H1 (cell line): ENCODE data around the gene ARMC3. TPM values are rescaled to one million over a fixed set of nuclear protein-coding genes. Genes with fewer than 3 reads are reported as not detected.

Experiments
- CTCF ChIA-PET: fragments of 300-600 bp; sonication (Branson Sonifier 250); formaldehyde crosslinking; loops from one replicate; lab custom pipeline; 2021; ENCODE audit not compliant: partially characterized antibody; lab: Charles Lee
- POLR2A ChIA-PET: fragments of 300-600 bp; sonication (Branson Sonifier 250); formaldehyde crosslinking; loops from one replicate; lab custom pipeline; 2021; ENCODE audit warnings: inconsistent platforms; ENCODE audit not compliant: partially characterized antibody; lab: Charles Lee
- DNase-seq, 2 experiments: peaks; one replicate each; pipeline versions ENCODE4 v3.0.0 to v3.0.0-alpha.2; 2010 to 2022; ENCODE audit warnings: low spot score in 2 of 2, low read depth in 1 of 2, mixed read lengths in 1 of 2
- FAIRE-seq: peaks from 2 replicates; lab custom pipeline; 2011; peaks lifted over from hg19 to GRCh38; lab: Jason Lieb, UNC
- H2AFZ ChIP-seq: 2 replicates; pipeline ENCODE4 v1.8.1; 2012; ENCODE audit warnings: low read length, inconsistent platforms
- H2AK5ac ChIP-seq: 2 replicates; pipeline ENCODE4 v1.6.1; 2013; ENCODE audit warnings: low read depth, low read length
- H2BK120ac ChIP-seq: replicated peaks from 2 replicates; pipeline ENCODE3; 2013; ENCODE audit warnings: low read depth, low read length, inconsistent platforms
- H2BK12ac ChIP-seq: 2 replicates; pipeline ENCODE4 v1.6.1; 2013; ENCODE audit warnings: low read depth, low read length
- H2BK15ac ChIP-seq: 2 replicates; pipeline ENCODE4 v1.6.1; 2013; ENCODE audit warnings: low read length
- H2BK20ac ChIP-seq: 2 replicates; pipeline ENCODE4 v1.6.1; 2013; ENCODE audit warnings: low read length
- H2BK5ac ChIP-seq: 2 replicates; pipeline ENCODE4 v1.6.1; 2013; ENCODE audit warnings: low read depth, low read length
- H3K14ac ChIP-seq: 2 replicates; pipeline ENCODE4 v1.6.1; 2013; ENCODE audit warnings: inconsistent platforms; ENCODE audit not compliant: insufficient read length
- H3K18ac ChIP-seq: 2 replicates; pipeline ENCODE4 v1.6.1; 2013; ENCODE audit warnings: low read length; ENCODE audit errors: extremely low read depth
- H3K23ac ChIP-seq: 2 replicates; pipeline ENCODE4 v1.6.1; 2013; ENCODE audit warnings: inconsistent platforms; ENCODE audit not compliant: insufficient read length
- H3K23me2 ChIP-seq: 2 replicates; pipeline ENCODE4 v1.6.1; 2013; ENCODE audit warnings: low read depth, low read length
- H3K27ac ChIP-seq: 2 replicates; pipeline ENCODE4 v1.6.1; 2011; ENCODE audit warnings: low read depth, low read length, inconsistent platforms
- H3K27me3 ChIP-seq, 4 experiments: replicated peaks in 1 of 4; 1 replicate in 1 of 4; 2 replicates in 3 of 4; pipeline versions ENCODE4 v1.6.1 to v1.8.1; 2011 to 2013; ENCODE audit warnings: low read length in 3 of 4, mild to moderate bottlenecking in 3 of 4, inconsistent platforms in 2 of 4, mixed read lengths in 2 of 4, moderate library complexity in 1 of 4; ENCODE audit not compliant: control insufficient read depth in 3 of 4, insufficient read depth in 3 of 4; ENCODE audit errors: extremely low read depth in 1 of 4
- H3K36me3 ChIP-seq, 4 experiments: 2 replicates each; pipeline versions ENCODE4 v1.6.1 to v1.8.1; 2011 to 2013; ENCODE audit warnings: mild to moderate bottlenecking in 4 of 4, low read length in 3 of 4, moderate library complexity in 2 of 4, control low read depth in 1 of 4, inconsistent platforms in 1 of 4; ENCODE audit not compliant: insufficient read depth in 4 of 4, control insufficient read depth in 2 of 4
- H3K4ac ChIP-seq: replicated peaks from 2 replicates; pipeline ENCODE3; 2013; ENCODE audit warnings: low read length, low read depth, mixed read lengths, inconsistent platforms; ENCODE audit not compliant: insufficient read length
- H3K4me1 ChIP-seq, 4 experiments: replicated peaks in 1 of 4; 1 replicate in 1 of 4; 2 replicates in 3 of 4; pipeline versions ENCODE4 v1.6.1 to v1.8.1; 2011 to 2013; ENCODE audit warnings: low read length in 3 of 4, inconsistent platforms in 2 of 4, mixed read lengths in 1 of 4; ENCODE audit not compliant: insufficient read depth in 4 of 4, control insufficient read depth in 3 of 4
- H3K4me2 ChIP-seq, 2 experiments: 2 replicates each; pipeline versions ENCODE4 v1.6.1 to v1.8.1; 2011 to 2013; ENCODE audit warnings: low read depth in 2 of 2, low read length in 2 of 2, control low read depth in 1 of 2, inconsistent platforms in 1 of 2, mild to moderate bottlenecking in 1 of 2; ENCODE audit not compliant: insufficient read depth in 1 of 2
- H3K4me3 ChIP-seq, 4 experiments: fragments of 200-600, 300-600 bp in 1 of 4; sonication (generic), shearing (Covaris generic), sonication (Bioruptor Twin) in 1 of 4; 2 replicates each; pipeline versions ENCODE4 v1.5.1 to v1.8.1; 2011 to 2016; ENCODE audit warnings: low read length in 4 of 4, low read depth in 3 of 4, control low read depth in 2 of 4, inconsistent platforms in 2 of 4, mild to moderate bottlenecking in 2 of 4, mixed read lengths in 1 of 4, moderate library complexity in 1 of 4; ENCODE audit not compliant: insufficient read depth in 2 of 4; ENCODE audit errors: extremely low read depth in 1 of 4
- H3K56ac ChIP-seq: replicated peaks from 2 replicates; pipeline ENCODE3; 2013; ENCODE audit warnings: low read depth, mild to moderate bottlenecking, mixed read lengths, low read length, inconsistent platforms; ENCODE audit not compliant: insufficient read length
- H3K79me1 ChIP-seq: 2 replicates; pipeline ENCODE4 v1.6.1; 2013; ENCODE audit warnings: low read depth, low read length, control low read depth
- H3K79me2 ChIP-seq, 2 experiments: 2 replicates each; pipeline versions ENCODE4 v1.6.1 to v1.8.1; 2012 to 2013; ENCODE audit warnings: low read length in 2 of 2, mild to moderate bottlenecking in 2 of 2, inconsistent platforms in 1 of 2; ENCODE audit not compliant: insufficient read depth in 2 of 2, control insufficient read depth in 1 of 2
- H3K9ac ChIP-seq, 4 experiments: replicated peaks in 1 of 4; 1 replicate in 1 of 4; 2 replicates in 3 of 4; pipeline versions ENCODE4 v1.6.1 to v1.8.1; 2011 to 2013; ENCODE audit warnings: low read depth in 3 of 4, low read length in 3 of 4, control low read depth in 2 of 4, mild to moderate bottlenecking in 2 of 4, moderate library complexity in 2 of 4, inconsistent platforms in 1 of 4; ENCODE audit errors: extremely low read depth in 1 of 4
- H3K9me3 ChIP-seq, 2 experiments: 2 replicates each; pipeline versions ENCODE4 v1.6.1 to v1.8.1; 2012 to 2013; ENCODE audit warnings: mild to moderate bottlenecking in 2 of 2, moderate library complexity in 2 of 2, control low read depth in 1 of 2, inconsistent platforms in 1 of 2, low read depth in 1 of 2, low read length in 1 of 2, mixed read lengths in 1 of 2; ENCODE audit not compliant: insufficient read depth in 2 of 2
- H4K20me1 ChIP-seq, 2 experiments: replicated peaks in 1 of 2; 2 replicates each; pipeline versions ENCODE3 to v1.8.1; 2011 to 2013; ENCODE audit warnings: inconsistent platforms in 2 of 2, low read length in 2 of 2, mild to moderate bottlenecking in 1 of 2; ENCODE audit not compliant: insufficient read depth in 2 of 2, control insufficient read depth in 1 of 2
- H4K5ac ChIP-seq: 2 replicates; pipeline ENCODE4 v1.6.1; 2013; ENCODE audit warnings: low read length, low read depth, mixed read lengths, inconsistent platforms; ENCODE audit not compliant: insufficient read length
- H4K8ac ChIP-seq: 2 replicates; pipeline ENCODE4 v1.8.0; 2013; ENCODE audit warnings: mild to moderate bottlenecking, moderate library complexity, low read length, inconsistent platforms; ENCODE audit not compliant: insufficient read depth; ENCODE audit errors: extremely low read depth
- H4K91ac ChIP-seq: replicated peaks from 2 replicates; pipeline ENCODE3; 2013; ENCODE audit warnings: low read length, mixed read lengths, inconsistent platforms; ENCODE audit not compliant: insufficient read length
- CHD1 ChIP-seq: IDR thresholded peaks from 2 replicates; pipeline ENCODE4 v1.6.1; 2012; ENCODE audit warnings: low read depth, low read length, improper control_type of control experiment
- CREB1 ChIP-seq: IDR thresholded peaks from 2 replicates; pipeline ENCODE4 v1.6.1; 2012; ENCODE audit warnings: inconsistent platforms
- MAFK ChIP-seq: IDR thresholded peaks from 2 replicates; pipeline ENCODE4 v1.6.1; 2012; ENCODE audit warnings: low read depth, mild to moderate bottlenecking, improper control_type of control experiment, low read length
- NANOG ChIP-seq: IDR thresholded peaks from 2 replicates; pipeline ENCODE4 v1.6.1; 2011; ENCODE audit warnings: low read length, low read depth, mild to moderate bottlenecking, inconsistent platforms; ENCODE audit not compliant: insufficient read depth, poor library complexity, severe bottlenecking
- NRF1 ChIP-seq: IDR thresholded peaks from 2 replicates; pipeline ENCODE4 v1.6.1; 2011; ENCODE audit warnings: mild to moderate bottlenecking, low read depth, low read length, improper control_type of control experiment
- PHF8 ChIP-seq: fragments of 200-600 bp; sonication (generic); conservative IDR thresholded peaks from 2 replicates; pipeline ENCODE4 v1.7.1; 2012; ENCODE audit warnings: low read depth, mild to moderate bottlenecking, inconsistent platforms, low read length, moderate library complexity
- POLR2AphosphoS5 ChIP-seq: IDR thresholded peaks from 2 replicates; pipeline ENCODE4 v1.6.1; 2011; ENCODE audit warnings: low read depth, low read length
- USF2 ChIP-seq: IDR thresholded peaks from 2 replicates; pipeline ENCODE4 v1.6.1; 2011; ENCODE audit warnings: low read length, improper control_type of control experiment
- YY1 ChIP-seq: IDR thresholded peaks from 2 replicates; pipeline ENCODE4 v1.6.1; 2011; ENCODE audit warnings: low read depth, mild to moderate bottlenecking, low read length
- WGBS, 2 experiments: shearing (Covaris generic) in 1 of 2; methylation state at CpG; one replicate each; pipeline versions ENCODE4 v1.1.6 to v1.1.7; 2013 to 2015; ENCODE audit warnings: low lambda C conversion rate in 2 of 2, mixed read lengths in 2 of 2, inconsistent platforms in 1 of 2, low coverage in 1 of 2, missing lambda C conversion rate in 1 of 2; ENCODE audit not compliant: insufficient replicate concordance in 2 of 2, insufficient coverage in 1 of 2, insufficient read length in 1 of 2; ENCODE audit errors: extremely low coverage in 1 of 2, missing lambda C conversion rate in 1 of 2; 5-methylcytosine and 5-hydroxymethylcytosine counted together
- polyA plus RNA-seq, 7 experiments: library from polyadenylated mRNA; depleted of rRNA in 3 of 7; stranded (reverse) in 5 of 7; unstranded in 2 of 7; fragments of >200 nt in 5 of 7; fragments of 200-250 nt in 2 of 7; gene quantifications; 1 replicate in 5 of 7; 2 replicates in 1 of 7; 4 replicates in 1 of 7; pipeline versions ENCODE4 v1.2.1 to v1.2.3, GENCODE V29; 2011 to 2013; ENCODE audit warnings: missing spikeins in 2 of 7, mixed read lengths in 2 of 7
- total RNA-seq: library from RNA; stranded (reverse); fragmentation: NEBNext Ultra II Directional; extraction: Animal tissue kit (Norgen Biotek cat#: 25700); gene quantifications from 2 replicates; pipeline ENCODE4 v1.2.1, GENCODE V29; 2021

Gene ARMC3
- total and polyA plus RNA-seq, 2 of the 8 experiments (the other 6 are each of a cell fraction or from before 2014, with no cell fraction given): 0.15 TPM

GRCh38 chr10:22899775-22900174 is 28.1 kb upstream of the ARMC3 start:
- H2BK12ac ChIP-seq: no peak overlapping the region
- no peaks in the 10 kb centered on the region; a peak in 1 of 8 replicates for H3K36me3 ChIP-seq
- H3K4me3 ChIP-seq: no peak overlapping the region
- H3K4ac ChIP-seq: no peak overlapping the region
- no peak overlapping the region for H2BK20ac ChIP-seq
- no peak overlapping the region for H3K18ac ChIP-seq
- H4K5ac ChIP-seq: no peak overlapping the region
- H4K91ac ChIP-seq: no peak overlapping the region
- no peaks in the 10 kb centered on the region for H3K79me1 ChIP-seq
- no peaks in the 10 kb centered on the region for H3K23me2 ChIP-seq
- ChIA-PET CTCF (no interaction called here), POLR2A (no interaction called here)
- H2AK5ac ChIP-seq: no peak overlapping the region
- H3K27ac ChIP-seq: no peak overlapping the region
- no peaks in the 10 kb centered on the region for H3K27me3 ChIP-seq
- TF ChIP-seq YY1: no peak
- TF ChIP-seq NRF1: no peak
- TF ChIP-seq MAFK: no peak
- no peak for TF ChIP-seq CHD1
- no peak for TF ChIP-seq PHF8
- no peak for TF ChIP-seq CREB1
- no peak for TF ChIP-seq NANOG
- TF ChIP-seq POLR2AphosphoS5: no peak
- no peak for TF ChIP-seq USF2
- H3K79me2 ChIP-seq: no peaks in the 10 kb centered on the region
- FAIRE-seq (no peak), DNase-seq (no peak)
- no peaks in the 10 kb centered on the region; a peak in 1 of 7 replicates for H3K4me1 ChIP-seq
- H3K9ac ChIP-seq: no peak overlapping the region
- H4K8ac ChIP-seq: no peak overlapping the region
- H4K20me1 ChIP-seq: no peaks in the 10 kb centered on the region
- no peak overlapping the region for H2BK15ac ChIP-seq
- H3K23ac ChIP-seq: no peak overlapping the region
- H3K4me2 ChIP-seq: no peak overlapping the region
- H2BK5ac ChIP-seq: no peak overlapping the region
- H3K56ac ChIP-seq: no peak overlapping the region
- no peak overlapping the region for H2AFZ ChIP-seq
- H3K14ac ChIP-seq: no peak overlapping the region
- peaks cover 1 to 4% of the 10 kb centered on the region in 2 experiments; a peak in 1 of 4 replicates for H3K9me3 ChIP-seq
- WGBS, 2 experiments: 93% methylated on average over 1 of the region's 1 CpG; no CpG with 5 or more reads in 1 of the 2 experiments
- H2BK120ac ChIP-seq: no peak overlapping the region
